Activated T-cell treated with anti-CD3 and anti-CD28 coated beads, Interleukin-2, amount 50 U/mL, for 1 hour (primary cell): ENCODE measurements around the gene BCL11B.
A peak's percentile ranks its signal among the peaks of the same experiment; 100 is the strongest.

Experiments used
- DNase-seq: peaks from one replicate; pipeline ENCODE4 v3.0.0-alpha.2; 2020

The BCL11B gene

DNA sequence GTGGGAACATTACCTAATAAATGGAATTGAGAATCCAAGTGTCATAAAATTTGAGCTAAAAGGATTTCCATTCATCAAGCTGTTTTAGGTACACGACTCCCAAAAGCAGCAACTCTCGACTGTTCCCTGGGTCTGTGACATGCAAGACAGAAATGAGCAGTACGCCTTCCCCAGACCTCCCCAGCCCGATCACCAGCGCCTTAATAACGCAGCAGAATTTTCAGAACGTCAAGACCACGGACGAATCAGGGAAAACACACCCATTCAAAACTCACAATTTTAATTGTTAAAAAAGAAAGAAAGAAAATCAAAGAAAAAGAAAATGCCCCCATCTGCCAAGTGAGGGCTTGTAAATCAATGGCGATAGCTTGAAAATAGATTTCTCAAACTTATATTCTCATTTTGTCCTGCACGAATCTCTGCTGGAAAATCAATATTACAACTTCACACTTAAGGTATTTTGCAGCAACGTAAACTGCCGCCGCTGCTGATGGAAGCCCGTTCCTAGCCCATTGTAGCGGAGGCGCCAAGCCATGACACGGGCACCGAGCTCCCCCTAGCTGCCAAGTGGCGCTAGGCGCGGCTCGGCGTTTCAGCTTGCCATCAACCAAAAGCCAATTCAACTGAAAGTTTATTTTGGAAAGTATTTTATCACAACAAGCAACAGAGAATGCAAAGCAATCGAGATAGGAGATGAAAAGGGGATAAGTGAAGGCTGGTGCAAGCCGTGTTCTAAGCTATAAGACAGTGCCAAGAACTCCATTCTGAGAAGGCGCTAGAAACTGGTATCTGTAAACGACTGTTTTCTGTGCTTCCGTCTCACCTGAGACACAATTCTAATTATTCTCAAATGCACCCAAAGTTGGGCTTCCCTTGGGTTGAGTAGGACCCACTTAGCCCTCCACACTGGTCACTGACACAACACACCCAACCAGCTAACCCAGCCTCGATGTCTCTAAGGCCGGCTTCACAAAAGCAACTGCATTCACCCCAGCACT, 5.5 kb downstream of the BCL11B start:
- peak; percentile 95 for DNase-seq

DNA sequence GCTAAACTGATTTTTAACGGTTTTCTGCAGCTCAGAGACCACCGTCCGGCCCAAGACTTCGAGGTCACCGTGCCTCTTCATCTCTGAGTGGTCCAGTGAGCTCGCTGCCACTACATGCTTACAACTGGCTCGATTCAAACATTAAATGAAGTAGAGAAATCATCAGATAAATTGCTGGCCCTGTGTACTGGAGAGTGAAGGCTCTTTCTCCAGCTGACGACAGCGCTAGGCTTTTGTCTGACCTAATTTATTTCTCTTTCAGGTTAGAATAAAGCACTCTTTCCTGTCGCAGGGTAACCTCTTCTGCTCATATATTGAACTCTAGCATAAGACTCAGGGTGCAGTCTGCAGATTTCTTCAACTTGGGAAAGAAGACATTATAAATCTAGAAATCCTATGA, 6.4 kb downstream of the BCL11B start:
- no peak for DNase-seq

DNA sequence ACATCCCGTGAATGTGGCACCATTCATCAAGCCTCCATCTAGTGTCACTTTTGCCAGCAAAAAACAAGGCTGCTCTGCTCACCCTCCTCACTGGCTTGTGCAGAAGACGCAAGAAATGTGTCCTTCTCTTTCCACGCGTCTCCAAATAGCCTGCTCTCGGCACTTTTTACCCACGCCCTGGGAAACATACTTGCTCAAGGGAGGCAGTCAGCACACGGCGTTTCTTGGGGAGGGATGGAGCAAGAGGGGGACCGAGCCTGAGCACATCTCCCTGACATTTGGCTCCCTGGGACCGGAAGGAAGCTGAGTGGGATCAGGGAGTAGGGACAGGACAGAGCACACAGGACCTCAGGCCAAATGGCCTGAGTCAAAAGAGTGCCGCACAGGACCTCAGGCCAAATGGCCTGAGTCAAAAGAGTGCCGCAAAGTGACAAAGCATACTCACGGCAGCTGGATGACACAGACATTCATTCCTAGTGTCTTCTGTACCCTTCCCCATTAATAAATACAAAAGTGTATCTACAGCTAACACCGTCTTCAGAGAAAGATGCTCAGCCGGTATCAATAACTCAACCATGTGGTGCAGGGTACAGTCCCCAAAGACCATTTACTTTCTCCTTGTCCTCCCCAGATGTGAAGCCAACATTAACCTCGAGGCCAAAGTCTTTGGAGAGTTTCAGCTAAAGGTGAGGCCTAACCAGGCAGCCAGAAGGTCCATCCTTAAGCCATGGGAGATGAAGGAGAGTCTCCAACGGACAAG, 7.1 kb downstream of the BCL11B start:
- peak; percentile 40 for DNase-seq

DNA sequence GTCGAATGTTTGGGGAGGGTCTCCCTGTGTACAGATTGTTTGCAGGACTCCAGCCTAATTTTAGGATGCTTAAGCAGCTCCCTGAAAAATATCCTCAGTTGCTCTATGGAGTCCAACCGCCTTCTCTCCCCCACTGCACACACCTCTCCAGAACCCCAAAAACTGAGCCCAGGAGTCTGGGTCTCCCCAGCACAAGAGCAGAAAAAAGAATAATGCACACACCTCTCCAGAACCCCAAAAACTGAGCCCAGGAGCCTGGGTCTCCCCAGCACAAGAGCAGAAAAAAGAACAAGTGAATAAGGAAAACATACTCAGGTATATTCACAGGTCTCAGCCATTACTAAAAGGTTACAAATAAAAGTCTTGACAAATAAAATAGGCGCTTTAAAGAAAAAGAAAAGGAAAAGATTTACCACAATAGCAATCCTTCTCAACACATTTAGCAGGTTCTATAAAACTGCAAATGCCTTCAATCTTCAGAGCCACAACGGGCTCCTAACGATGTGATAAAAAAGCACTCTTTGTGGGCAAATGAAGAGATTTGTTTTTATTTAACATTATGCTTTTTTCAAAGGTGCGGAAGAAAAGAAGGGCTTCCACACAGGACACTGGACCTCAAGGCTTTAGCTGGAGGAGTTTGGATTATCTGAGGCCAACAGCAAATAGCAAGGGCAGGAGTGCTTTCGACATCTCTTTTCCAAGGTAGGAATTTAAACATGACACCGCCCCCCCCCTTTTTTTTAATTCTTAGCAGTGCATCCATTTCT, 8.2 kb downstream of the BCL11B start:
- DNase-seq: no peak

DNA sequence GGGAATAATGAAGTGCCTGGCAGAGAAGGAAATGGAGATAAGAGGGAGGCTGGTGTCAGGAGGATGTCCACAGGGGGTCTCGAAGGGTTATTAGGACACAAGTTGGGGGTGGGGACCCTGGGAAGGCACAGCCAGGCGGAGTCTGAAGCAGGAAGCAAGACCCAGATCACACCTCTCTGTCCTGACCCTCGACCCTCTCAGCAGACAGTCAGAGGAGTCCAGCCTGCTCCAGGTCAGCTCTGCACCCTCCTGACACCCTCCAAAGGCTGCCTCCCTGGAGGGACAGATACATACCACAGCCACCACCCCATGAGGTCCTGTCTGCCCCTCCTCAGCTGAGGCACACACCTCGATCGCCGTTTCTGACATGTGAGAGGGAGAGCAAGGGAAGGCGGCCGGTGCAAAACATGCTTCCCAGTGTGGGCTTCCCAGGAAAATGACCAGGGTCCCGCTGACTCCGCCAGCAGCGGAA, 9.0 kb downstream of the BCL11B start:
- peak; percentile 45 for DNase-seq

DNA sequence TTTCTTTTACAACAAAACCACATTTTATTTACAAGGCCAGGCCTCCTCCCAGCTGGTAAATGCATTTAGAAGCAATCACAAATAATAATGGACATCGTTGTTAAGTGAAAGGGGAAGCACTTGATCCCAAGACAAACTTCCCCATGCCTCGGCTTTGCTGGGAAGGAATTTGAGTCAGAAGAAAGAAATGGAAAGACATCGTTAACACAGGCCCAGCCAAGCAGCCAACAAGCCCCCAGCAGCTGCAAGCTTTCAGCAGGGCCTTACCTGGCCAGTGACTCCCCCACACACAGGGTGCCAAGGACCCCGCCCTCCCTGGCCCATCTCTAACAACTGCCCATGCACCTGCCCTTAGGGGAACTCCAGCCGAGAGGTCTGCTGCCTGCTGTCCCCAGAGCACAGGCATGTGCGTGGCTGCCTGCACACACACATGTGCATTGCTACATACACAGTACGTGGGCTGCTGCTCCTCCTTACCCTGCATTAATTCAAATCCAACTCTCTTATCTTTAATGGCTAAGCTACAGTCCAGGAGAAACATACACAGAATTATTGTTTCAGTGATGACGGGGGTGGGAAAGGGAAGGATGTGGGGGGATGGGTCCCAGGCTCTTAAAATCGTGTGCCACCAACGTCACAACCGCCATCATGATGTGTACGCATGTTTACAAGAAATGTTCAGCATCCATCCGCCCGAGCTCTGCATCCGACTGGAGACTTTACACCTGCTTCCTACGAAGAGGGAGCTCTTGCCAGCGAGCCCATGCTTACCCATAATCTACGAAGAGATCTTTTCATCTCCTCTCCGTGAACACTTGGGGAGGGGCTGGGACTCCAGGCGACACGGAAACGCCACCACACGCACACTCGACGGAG, 9.8 kb downstream of the BCL11B start:
- peak; percentile 75 for DNase-seq

DNA sequence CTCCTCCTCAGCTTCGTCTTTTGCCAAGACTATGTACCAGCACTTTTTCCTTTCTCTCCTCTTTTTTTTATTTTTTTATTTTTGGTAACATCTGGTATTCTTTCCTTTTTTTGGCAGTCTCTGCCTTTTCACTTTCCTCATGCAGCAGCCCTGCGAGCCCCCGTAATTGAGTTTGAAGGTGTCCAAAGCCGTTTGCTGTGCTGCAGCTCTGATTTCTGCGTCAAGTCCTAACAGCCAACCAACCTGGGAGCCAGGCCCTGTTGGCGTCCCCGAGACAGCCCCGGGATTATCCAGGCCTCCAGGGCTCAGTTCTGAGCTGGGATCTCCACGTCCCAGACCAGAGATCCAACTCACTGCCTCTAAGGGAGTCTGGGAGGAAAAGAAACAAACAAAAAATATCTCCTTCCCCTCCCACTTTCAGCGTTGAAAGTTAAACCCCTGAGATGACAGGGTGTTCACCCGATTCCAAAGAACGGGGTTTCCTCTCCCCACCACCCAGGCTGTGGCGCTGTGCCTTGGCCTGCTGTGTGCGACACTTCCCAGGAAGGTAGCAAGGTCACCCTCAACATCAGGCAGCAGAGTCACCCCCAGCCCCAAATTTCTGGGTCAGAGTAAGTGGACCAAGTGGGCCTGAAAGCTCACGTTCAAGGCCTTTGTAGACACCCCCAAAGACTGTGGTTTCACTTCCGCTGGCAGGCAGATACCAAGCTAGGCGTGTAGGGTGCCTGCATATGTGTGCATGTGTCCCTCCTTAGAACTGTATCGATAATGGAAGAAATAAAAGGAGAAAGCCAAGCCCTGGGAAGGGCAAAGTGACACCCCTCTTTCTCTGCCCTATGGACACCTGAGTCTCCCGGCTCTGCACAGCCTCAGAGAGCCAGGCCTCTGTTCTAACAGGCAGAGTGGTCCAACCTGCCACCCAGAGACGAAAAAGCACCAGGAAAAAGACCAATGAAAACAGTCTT, 11.1 kb downstream of the BCL11B start:
- peak; percentile 72 for DNase-seq

DNA sequence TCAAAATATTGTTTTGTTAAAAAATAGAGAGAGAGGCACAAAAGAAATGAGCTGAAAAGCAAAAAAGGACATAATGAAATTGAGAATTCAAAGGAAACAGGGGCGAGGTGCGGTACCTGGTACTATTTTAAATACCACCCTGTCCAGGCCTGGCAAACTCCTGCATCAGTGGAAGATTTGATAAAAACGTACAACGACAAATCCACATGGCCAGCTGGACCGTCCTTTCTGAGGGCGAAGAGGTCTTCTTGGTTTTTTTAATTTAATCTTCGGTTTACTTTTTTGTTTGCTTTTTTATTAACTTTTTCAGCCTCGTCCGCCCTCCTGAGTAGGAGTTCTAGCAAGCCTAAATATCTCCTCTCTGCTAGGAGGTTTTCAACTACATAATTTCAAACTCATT, 11.9 kb downstream of the BCL11B start:
- peak; percentile 21 for DNase-seq

DNA sequence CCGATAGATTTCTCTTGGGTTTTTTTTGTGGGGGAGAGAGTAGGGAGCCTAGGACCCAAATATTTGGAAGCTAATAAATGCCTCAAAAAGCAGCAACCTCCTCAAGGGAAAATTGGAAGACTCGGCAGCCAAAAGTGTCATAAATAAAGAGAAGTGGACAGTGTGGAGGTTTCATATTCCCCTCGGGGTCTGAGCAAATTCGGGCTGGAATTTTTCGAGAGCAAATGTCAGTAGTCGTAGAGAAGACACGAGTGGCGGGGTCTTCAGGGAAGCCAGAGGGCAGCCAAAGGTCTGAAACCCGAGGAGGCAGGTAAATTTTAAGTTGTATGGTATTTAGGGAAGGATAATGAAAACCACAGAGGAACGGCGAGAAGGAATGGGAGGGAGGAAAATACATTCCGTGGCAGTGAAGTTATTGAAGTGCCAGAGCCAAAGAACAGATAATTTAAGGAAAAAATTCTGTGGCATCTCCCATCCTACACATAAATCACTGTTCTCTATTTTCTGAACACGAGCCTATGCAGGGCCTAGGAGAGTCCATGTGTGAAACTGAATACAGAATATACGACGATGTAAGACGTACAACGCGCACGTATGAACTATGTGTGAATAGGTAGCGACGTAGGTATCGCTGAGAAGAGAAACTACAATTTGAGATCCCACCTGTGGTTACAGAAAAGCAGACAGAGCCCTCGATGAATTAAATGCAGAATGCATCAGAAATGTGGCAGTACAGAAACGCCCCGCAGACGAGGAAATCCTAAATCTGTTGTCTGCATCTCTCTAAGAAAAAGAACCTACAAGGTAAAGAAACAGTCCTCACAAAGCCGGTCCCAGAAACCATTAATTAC, 12.9 kb downstream of the BCL11B start:
- peak; percentile 56 for DNase-seq

DNA sequence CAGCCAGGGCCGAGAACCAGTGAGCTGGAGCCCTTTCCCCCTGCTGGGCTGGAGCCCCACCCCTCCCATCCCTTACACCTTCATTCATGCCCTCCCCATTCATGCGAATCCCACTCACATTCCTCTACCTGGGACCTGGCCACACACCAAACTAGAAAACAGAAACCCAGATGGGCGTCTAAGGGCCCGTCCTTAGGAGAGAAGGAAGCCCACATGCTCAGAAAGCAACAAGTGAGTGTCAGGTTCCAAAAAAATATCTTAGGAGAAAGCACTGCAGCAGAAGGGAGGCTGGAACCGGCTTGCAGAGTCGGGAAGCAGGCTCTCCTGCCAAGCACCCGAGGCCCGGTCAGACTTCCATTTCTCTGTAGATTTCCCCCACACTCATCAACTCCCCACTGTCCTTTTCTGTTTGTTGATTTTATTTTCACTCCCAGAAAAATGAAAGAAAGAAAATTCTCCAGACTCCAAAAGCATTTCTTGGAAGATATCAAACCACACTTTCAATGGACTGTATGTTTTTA, 13.6 kb downstream of the BCL11B start:
- no peak for DNase-seq

DNA sequence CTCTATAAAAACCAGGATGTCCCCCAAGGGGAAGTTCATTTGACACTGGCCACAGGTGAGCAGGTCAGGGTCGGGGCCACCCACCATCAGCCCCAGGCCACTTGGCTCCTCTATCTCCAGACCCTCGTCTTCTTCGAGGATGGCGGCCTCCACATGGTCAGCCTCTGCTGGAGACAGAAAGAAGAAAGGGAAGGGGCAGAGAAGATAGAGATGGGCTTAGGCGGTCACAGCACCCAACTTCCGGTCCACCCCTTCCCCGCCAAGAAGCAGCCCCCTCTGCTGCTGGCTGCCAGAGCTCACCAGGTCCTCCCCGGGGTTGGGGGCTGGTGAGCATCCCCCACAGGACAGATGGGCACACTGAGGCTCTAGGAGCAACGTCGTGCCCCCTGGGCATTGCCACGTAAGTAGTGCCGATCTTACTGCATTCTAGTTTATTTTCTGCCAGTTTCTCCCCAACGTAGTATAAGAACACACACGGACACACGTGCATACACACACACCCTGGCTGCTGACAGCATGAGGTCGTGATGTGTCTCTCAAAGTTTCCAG, 14.2 kb downstream of the BCL11B start:
- DNase-seq: peak; percentile 53

DNA sequence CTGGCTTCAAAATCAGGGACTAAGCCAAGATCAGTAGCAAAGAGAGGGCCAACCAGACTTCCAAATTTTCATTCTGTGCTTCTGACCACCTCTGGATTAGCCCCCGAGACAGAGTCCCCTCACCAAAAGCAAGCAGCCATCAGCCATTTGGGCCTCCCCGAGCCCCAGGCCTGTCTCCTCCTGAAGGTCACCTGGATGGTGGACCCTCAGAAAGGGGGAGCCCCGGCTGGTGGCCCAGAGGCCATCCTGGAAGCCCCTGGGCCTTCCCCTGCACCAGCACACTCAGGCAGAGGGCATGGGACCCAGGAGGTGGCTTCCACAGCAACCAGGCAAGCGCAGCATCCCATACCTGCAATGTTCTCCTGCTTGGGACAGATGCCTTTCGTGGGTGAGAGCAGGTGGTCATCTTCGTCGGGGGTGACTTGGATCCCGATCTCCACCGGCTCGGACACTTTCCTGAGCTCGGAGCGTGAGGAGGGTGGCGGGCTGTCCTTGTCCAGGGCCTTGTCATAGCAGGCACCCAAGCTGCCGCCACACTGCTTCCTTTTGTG, 14.8 kb downstream of the BCL11B start:
- peak; percentile 29 for DNase-seq

DNA sequence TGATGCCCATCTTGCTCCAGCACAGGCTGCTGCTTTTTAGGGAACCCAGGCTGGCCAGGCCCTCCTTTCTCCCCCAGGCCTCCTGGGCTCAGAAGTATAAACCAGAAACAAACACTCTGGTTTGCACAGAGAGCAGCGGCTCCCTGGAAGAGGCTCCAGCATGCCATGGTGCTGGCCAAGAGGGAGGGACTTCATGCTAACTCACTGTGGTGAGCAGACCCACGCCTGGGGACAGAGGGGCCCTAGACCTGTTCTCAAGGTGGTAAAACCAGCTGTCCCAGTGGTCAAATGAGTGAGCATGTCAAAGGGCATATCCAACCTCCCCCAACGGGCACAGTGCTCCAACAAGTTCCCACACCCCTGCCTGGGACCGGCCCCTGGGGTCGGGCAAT, 15.5 kb downstream of the BCL11B start:
- DNase-seq: peak; percentile 35

DNA sequence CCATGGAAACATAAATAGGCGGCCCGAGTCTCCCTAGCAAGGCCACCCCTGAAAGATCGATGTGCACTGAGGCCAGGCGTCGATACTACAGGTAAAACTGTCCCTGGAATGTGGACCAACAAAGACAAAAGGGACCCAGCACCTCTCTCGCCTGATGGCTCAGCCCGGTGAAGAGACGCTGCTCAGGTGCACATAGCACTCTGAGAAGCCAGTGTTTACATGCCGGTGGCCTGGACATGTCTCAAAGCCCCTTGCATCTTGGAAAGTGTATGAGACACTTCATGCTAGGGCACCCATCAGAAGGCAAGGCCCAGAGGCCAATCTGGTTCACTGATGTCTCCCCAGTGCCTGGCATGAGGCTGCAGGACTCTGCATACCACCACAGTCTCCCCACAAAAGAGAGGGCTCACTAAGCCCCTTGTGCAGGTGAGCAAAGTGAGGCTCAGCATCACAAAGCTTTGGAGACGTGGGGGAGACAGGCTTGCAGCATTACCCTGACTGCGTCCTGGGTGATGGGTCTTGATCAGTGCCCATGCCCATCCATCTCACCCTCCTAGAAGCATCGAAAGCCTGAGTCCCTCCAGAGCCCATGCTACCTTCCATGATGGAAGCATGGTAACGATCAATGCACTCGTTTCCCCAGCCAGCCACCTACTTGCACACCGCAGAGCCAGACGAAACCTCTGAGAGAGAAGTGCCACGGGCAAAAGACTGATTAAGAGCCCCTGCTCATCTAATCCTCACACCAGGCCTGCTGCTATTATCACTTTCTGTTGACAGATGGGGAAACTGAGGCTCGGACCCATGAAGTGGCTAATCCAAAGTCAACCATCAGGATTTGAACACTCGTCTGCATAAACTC, 16.1 kb downstream of the BCL11B start:
- peak; percentile 43 for DNase-seq

DNA sequence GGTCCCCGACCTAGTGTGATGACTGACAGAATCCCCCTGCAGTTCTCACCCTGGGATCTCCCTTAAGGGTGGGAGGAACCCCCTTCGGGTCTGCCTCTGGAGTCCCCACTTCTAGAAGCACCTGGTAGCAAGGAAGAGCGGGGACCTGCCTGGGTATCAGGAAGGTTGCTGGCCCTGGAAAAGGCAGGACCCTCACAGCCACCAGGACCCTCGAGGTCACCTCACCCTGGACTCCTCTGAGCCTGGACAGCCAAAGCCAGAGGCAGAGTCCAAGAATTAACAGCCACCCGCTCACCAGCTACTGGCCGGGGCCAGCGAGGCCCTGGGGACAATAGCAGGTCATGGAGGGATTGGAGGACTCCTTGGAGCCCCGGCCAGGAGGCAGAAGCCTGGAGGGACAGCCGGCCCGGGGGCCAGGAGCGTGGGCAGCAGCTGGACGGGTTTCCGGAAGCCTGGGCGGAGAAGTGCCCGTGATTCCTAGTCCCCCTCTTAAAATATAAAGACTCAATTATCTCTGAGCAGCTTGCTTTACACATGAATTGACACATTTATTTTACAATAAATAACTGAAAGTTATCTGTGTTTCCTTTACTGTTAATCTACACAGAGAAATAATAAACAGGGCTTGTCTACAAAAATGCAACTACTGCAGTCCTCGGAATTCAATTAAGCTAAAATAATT, 17.5 kb downstream of the BCL11B start:
- peak; percentile 23 for DNase-seq

DNA sequence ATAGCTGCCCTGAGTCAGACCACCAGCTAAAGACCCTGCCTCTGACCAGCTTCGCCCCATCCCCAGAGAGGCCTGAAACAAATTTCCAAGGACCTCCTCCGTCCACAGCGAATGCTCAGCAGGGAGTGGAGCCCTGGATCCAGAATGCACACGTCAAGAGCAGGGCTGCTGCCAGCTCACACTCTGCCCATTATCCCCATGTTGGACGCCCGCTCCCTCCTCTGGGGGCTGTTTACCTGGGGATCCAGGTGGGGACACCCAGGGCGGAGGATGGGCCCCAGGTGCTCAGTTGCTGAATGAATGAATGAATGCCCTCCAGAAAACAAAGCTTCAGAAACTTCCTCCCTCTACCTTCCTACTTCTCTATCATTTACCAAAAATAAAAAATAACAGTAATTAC, 18.1 kb downstream of the BCL11B start:
- no peak for DNase-seq
